ENCODE results near the gene MIS18BP1. TPM values are rescaled to one million over a fixed set of nuclear protein-coding genes. Genes with fewer than 3 reads are reported as not detected.
"Not testable (repeated sequence)": the region's sequence is repeated elsewhere in the genome, so short reads cannot be mapped to it uniquely, and the experiment has no call there.

Gene MIS18BP1
- total RNA-seq, 2 experiments from 2014 or later = 35.5 to 37.7 TPM

DNA sequence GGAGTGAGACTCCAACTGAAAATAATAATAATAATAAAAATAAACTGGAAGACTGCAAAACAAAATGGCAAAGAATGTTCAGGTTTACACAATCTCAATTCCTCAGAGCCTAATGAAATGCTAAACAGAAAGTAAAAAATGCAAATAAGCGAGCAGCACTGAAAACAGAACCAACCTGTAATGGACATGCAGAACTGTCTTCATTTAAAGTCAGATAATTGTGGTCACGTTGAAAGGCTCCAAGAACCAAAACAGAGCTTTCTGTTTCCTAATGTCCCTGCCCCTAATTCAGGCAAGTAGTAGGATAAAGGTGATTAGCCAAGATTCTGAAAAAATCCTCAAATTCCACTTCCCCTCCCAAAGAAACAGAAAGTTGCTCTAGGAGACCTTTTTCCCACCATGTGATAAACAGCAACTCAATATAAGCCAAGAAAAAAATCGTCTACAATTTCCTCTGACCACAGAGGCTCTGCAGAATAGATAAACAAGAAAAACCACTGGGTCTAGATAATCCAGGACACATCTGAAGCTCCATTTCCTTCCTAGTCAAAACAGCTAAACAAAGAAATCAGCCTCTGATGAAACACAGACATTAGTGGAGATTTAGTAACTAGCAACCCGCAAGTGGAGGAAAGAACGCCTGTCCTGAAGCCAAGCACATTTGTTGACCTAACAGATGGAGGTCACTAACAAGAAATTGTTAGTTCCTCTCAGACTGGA, 3.0 kb downstream of the MIS18BP1 start:
- ChIA-PET CTCF (interaction anchor here (2.0 kb wide), 1 partner anchor 18 kb away, joined by 7 read pairs; no protein-coding TSS in a partner anchor), POLR2A (no interaction called here)

DNA sequence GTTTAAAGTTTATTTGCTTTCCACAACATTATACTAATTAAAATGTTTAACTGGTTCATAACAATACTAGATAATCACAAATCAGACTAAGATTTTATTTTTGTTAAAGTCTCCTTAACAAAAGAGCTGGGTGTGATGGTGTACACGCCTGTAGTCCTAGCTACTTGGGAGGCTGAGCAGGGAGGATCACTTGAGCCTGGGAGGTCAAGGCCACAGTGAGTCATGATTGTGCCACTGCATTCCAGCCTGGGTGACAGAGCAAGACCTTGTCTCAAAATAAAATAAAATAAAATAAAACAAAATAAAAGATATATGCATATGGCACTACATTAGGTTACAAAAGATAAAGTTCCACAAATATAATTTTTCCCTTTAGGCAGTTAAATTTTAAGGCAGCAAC, 5.6 kb downstream of the MIS18BP1 start:
- CTCF ChIA-PET = no interaction called here
- POLR2A ChIA-PET = no interaction called here

DNA sequence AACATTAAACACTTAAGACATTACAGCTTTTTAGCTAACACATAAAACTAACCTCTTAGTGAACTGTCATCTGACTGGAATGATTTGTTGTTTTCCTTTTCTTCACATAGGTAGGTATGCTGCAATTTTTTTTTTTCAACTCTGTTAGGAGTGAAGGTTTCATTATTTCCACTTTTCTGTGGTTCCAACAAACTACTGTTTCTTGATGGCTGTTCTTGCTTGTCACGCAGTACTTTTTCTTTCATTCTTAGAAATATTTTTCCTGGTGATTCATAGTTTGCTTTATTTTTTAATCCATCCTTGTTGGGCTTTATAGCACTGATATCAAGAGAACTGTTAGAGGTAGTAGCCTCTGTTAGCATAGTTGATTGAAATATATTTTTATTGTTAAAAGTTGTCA, 6.3 kb downstream of the MIS18BP1 start:
- POLR2A ChIA-PET = no interaction called here

DNA sequence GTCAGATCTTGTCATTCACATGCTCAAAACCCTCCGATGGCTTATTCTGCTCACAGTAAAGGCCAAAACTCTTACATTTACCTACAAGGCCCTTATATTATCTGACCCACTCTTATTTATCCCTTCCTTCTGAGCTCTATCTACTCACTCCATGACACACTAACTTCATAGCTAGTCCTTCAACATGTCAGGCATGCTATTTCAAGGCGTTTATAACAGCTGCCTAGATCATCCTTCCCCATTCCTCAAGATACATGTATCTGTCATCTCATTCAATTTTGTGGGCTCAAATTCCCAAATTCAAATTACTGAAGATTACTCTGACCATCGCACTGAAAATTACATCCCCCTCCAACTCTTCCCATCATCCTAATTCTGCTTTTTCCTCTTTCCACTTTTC, 6.9 kb downstream of the MIS18BP1 start:
- CTCF ChIA-PET = no interaction called here
- POLR2A ChIA-PET = no interaction called here

More for the DNA sequence above, 6.3 kb downstream of the MIS18BP1 start:
- CTCF ChIA-PET = no interaction called here

DNA sequence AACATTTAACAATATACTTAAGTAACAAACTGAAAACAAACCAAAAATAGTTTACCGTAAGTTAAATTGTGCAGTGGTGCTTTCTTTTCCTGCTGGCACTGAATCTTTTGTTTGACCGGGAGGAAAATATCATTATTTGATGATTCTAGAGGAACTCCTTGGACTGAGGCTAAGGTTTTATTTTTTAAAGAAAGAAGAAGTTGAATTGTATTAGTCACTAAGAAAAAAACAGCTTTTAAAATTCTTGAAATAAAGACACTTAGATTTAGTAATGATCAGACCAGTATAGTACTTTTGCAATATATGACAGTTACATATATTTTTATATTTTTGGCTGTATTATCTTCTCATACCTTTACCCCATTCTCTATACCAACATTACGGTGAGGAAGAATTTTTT, 10.3 kb downstream of the MIS18BP1 start:
- ChIA-PET POLR2A (no interaction called here), CTCF (no interaction called here)

DNA sequence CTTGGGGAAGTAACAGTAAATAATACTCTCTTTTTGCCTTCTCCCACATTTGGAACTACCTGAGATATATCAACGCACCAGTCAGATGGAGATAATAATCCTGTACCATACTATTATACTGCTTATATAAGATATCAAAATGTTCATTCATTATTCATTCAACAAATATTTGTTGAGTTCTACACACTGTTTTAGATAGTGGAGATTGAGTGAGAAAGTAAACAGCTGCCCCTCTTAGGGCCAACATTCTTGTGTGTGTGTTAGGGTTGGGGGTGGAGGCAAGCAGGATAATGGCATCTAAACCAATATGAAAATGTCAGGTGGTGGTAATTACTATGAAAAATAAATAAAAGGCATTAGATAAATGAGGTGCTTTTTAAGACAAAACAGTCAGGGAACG, 14.0 kb downstream of the MIS18BP1 start:
- POLR2A ChIA-PET = no interaction called here

DNA sequence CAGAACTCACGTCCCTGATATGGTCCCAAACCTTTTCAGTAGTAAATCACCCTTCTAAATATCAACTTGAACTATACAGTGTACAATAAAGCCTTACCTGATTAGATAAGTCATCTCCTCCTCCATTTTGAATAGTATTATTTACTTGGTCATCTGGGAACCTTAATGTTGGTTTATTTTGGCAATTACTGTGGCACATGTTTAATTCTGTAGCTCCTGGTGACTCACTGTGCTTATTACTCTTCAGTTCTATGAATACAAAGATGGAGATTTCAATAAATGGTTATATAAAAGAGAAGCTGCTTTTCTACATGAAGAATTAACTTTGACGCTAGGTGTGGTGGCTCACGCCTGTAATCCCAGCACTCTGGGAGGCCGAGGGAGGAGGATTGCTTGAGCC, 25.4 kb downstream of the MIS18BP1 start:
- ChIA-PET POLR2A (interaction anchor here (0.6 kb wide), 1 partner anchor 183 kb away, joined by 6 read pairs; no protein-coding TSS in a partner anchor), CTCF (no interaction called here)

More for the DNA sequence above, 14.0 kb downstream of the MIS18BP1 start:
- CTCF ChIA-PET = no interaction called here

DNA sequence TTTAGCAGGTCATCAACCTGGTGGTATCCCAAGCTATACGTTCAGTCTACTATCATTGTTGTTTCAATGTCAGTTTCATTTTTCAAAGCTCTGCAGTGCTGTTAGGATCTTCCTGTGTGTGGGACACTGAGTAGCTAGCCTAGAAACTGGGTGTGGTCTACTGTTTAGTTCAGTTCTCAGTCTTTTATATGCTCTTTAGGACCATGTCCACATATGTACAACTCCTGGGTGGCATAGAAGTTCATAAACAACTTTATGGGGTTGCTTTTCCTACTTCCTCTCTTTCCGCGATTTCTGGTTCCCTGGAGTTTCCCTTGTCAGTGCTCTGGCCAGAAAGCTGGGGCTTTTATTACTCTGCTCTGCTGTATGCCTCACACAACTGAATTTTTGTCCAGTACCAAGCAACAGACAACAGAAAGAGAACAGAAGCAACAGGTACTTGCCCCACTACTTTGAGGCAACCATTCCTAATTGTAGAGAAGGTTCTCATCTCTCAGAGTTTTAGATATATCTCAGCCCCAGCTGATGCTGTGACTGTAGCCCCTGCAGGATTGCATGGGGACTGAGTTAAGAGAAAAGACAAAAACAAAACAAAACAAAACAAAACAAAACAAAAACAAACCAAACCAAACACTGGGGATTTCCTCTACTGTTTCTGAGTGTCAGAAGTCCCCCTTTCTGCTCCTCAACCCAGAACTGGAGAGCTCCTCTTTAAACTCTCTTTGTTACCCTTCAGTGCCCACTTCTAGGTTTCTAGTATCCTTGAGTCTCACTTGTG, 30.3 kb downstream of the MIS18BP1 start:
- ChIA-PET POLR2A (no interaction called here), CTCF (interaction anchor here (1.2 kb wide), 1 partner anchor 31 kb away, joined by 3 read pairs; the partner anchor contains the start of gene MIS18BP1)

DNA sequence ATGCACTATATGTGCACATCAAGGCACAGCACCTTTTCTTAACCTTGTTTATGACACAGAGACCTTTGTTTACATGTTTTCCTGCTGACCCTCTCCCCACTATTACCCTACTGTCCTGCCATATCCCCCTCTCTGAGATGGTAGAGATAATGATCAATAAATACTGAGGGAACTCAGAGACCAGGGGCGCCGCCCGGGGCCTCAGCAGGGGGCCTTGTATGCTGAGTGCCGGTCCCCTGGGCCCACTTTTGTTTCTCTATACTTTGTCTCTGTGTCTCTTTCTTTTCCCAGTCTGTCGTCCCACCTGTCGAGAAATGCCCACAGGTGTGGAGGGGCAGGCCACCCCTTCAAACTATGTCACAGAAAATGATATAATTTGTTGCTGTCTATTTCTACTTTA, 38.7 kb downstream of the MIS18BP1 start:
- CTCF ChIA-PET, POLR2A ChIA-PET: not testable (repeated sequence)

DNA sequence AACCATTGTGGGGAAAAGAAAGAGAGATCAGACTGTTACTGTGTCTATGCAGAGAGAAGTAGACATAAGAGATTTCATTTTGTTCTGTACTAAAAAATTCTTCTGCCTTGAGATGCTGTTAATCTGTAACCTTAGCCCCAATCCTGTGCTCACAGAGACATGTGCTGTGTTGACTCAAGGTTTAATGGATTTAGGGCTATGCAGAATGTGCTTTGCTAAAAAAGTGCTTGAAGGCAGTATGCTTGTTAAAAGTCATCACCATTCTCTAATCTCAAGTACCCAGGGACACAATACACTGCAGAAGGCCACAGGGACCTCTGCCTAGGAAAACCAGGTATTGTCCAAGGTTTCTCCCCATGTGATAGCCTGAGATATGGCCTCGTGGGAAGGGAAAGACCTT, 39.3 kb downstream of the MIS18BP1 start:
- POLR2A ChIA-PET, CTCF ChIA-PET: not testable (repeated sequence)

DNA sequence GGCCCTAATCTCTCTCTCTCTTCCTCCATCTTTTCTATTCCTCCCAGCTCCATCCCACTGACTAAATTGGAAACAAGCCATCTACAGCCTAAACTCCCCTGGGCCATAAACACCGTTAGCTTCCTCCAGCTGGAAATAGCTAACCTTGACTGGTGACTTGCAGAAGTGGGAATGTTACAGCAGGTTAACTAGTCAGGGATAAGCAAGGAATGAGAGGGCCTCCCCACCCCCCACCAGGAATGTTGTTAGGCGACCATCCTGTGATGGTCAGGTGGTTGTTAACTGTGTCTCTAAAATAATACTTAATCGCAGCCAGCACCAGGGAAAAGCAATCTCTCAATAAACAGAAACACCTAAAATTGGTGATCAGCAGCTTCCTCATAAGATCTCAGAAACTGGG, 40.8 kb downstream of the MIS18BP1 start:
- ChIA-PET CTCF (no interaction called here), POLR2A (no interaction called here)

DNA sequence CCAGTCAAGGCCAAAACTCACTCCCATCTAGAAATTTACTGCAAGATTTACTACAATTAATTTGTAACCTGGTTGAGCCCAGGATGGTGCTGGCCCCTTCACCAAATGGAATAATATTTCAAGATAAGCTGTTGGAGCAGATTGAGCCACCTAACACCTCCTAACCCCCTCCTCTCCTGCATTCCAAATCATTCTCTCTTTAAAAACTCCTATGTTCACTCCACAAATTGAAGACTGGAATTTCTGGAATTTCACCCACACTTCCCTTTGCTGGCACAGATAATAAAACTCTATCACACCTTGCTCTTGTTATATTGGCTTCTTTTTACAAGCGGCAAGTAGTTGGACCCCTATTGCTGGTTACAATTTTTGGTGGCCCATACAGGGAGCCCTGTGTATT, 41.7 kb downstream of the MIS18BP1 start:
- ChIA-PET CTCF (no interaction called here), POLR2A (no interaction called here)

DNA sequence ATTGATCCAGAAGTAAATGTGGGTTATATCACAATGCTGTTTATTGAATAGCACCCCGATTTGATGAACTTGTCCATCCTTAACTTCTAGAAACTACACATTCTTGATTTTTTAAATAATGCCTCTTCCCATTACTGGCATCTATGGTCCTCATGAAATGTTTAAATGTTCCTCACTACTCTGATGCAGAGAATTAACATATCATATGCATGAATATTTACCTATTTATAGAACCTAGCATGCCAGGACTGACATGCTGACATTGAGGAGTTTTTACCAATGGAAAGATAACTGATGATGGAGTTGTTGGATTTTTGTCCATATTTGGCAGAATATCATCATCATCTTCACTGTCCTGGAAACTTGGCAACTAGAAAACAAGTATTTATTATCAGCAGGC, 42.8 kb downstream of the MIS18BP1 start:
- CTCF ChIA-PET = no interaction called here
- POLR2A ChIA-PET = no interaction called here

DNA sequence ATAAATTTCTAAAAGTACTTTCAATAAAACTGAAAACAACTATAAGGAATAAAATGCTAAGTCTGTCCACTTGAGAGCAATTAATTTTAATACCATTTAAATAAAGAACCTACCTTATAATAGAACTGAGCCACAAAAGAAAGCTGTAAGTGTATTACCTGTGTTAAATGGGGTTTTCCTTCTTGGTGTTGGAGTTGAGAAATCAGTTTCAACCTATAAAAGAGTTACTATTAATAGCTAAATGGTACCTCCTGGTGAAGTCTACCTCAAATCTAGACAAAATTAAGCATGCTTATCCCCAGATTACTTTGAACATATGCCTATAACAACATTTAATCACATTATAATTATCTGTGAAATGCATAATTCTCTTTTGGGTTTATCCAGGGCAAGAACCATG, 48.8 kb downstream of the MIS18BP1 start:
- ChIA-PET POLR2A (no interaction called here), CTCF (no interaction called here)

DNA sequence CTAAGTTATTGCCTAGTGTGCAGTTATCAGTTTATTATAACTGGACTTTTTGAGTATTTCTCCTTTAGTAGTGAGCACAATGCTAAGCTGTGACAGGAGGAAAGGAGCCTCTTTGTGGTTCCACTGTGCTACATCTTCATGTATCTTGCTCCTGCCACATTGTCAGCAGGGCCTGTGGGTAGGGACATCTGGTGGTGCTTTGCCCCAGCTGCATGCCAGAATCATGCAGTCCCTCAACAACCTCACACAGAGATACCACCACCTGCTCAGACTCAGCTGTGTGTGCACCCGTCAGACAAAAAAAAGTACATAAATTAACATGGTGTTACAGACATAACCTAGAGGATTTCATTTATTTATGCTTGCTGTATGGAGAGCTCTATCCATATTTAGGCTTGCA, 51.1 kb downstream of the MIS18BP1 start:
- ChIA-PET POLR2A (no interaction called here), CTCF (interaction anchor here (1.1 to 1.6 kb wide), 2 partner anchors 9 to 29 kb away, joined by 3 to 6 read pairs; no protein-coding TSS in a partner anchor)

DNA sequence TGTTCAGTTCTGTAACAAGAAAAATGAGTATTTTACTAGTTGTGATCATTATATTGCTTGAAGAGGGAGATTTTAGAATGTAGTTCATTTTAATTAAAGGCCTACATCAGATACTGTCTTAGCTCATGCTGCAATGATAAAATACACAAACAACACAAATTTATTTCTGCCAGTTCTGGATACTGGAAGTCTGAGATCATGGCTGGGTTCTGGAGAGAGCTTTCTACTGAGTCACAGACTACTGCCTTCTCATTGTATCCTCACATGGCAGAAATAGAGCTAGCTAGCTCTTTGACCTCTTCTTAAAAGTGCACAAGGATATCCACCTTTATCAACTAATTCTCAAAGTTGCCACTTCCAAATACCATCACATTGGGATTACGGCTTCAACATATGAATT, 53.8 kb downstream of the MIS18BP1 start:
- CTCF ChIA-PET = no interaction called here
- POLR2A ChIA-PET = no interaction called here

DNA sequence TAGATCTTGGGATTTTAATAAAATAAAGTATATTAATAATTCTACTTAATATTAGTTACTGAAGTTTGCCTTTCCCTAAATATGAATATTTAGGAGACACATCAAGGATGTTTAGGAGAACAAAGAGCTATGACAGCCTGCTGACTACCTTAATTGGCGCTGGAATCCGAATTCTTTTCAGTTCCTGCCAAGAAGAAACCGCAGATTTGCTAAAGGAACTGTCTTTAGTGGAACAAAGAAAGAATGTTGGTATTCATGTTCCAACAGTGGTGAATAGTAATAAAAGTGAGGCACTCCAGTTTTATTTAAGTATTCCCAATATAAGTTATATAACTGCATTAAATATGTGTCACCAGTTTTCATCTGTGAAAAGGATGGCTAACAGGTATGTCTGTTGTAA, 54.5 kb downstream of the MIS18BP1 start:
- CTCF ChIA-PET = no interaction called here
- POLR2A ChIA-PET = no interaction called here

DNA sequence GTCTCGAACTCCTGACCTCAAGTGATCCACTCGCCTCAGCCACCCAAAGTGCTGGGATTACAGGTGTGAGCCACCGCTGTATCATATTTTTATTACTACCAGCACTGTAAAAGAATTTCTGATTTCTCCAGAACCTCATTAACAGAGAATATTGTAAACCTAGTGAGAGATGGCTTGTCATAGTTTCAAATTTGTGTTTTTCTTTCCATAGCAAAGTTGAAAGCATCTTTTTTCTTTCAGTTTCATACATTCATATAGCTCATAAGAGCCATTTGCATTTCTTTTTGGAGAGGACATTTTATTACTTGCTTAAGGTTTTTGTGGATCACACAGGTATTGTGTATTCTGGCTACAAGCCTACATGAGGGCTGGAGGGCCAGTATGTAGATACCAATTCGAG, 58.0 kb downstream of the MIS18BP1 start:
- ChIA-PET CTCF (no interaction called here), POLR2A (no interaction called here)

DNA sequence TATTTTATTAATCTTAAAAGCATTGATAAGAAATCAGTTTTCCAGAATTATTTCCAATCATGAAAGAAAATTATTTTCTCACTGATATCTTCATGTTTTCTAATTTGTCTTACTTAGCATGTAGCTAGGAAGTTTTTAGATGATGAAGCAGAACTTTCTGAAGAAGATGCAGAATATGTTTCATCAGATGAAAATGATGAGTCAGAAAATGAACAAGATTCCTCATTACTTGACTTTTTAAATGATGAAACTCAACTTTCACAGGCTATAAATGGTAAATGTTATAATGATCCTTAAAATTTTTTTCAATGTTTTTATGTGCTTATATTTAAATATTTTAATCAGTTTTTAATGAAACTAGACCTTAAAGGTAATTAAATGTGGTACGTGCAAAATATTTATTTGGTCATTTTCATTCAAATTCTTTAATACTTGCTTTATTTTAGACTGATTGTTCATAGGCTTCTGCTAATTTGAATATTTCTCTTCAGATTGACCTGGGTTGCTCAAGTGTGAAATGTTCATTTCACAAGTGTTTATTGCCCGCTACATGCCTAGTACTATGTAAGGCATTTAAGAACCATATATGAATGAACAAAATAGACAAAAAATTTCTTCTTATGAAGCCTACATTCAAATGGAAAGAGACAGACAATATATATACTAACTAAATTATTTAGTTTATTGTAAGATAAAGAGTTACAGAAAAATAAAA, 67.7 kb downstream of the MIS18BP1 start:
- ChIA-PET CTCF (no interaction called here), POLR2A (no interaction called here)

DNA sequence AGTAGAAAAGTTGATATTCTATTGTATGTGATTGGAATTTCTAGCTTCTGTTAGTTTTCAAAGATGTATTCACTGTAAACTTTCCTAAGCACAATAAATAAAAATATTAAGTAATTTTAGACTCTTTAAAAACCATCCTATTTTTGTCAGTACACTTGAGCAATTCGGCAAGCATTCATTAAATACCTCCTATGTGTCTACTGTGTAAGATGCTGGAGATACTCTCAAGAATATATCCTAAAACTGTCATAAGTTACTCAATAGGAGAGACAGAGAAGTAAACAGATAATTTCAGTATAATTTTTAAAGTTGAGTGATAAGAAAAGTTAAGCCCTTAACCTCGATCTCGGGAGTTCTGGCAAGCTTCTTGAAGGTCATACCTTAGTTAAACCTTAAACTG, 71.2 kb downstream of the MIS18BP1 start:
- ChIA-PET POLR2A (interaction anchor here (0.5 kb wide), 1 partner anchor 25 kb away, joined by 5 read pairs; no protein-coding TSS in a partner anchor), CTCF (no interaction called here)

DNA sequence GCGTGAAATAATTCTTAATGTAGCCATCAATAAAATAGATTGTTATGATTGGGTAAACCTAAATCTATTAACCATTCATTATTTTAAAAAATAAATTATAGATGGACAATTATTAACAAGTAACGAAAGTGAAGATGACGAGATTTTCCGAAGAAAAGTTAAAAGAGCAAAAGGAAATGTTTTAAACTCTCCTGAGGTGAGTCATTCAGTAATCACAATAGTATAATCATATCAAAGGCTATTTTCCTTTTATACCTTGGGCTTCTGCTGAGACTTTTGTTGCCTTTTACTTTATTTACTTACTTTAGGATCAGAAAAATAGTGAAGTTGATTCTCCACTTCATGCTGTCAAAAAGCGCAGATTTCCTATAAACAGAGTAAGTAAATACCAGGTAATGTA, 71.7 kb downstream of the MIS18BP1 start:
- POLR2A ChIA-PET = no interaction called here
- CTCF ChIA-PET = no interaction called here
